Left colon (tissue), 2 donors: ENCODE data around the gene ZNF430. TPM values are rescaled to one million over a fixed set of nuclear protein-coding genes. Genes with fewer than 3 reads are reported as not detected.
"Not testable (repeated sequence)": the region's sequence is repeated elsewhere in the genome, so short reads cannot be mapped to it uniquely, and the experiment has no call there.

Experiments used
- ATAC-seq: fragments of 200-7000 bp; cut with Tn5 transposase; one replicate; pipeline ENCODE4 v1.9.1; 2020; ENCODE audit warnings: mild to moderate bottlenecking, moderate library complexity
- DNase-seq, 2 donors: peaks; one replicate each; pipeline ENCODE4 v3.0.0-alpha.2; 2020
- intact Hi-C, 2 donors: fragments of 100-400 bp; cut with DNase I in 1 of 2; cut with micrococcal nuclease in 1 of 2; formaldehyde crosslinking; loops; one replicate each; pipeline versions ENCODE4 v1.11.2 to v1.14.0; 2022; cut with DNase I, micrococcal nuclease
- long read RNA-seq: library from polyadenylated mRNA; unstranded; transcript quantifications from one replicate; pipeline ENCODE4 v2.0.0, GENCODE V29; 2021
- total RNA-seq, 2 donors: library from RNA; stranded (reverse); fragmentation: NEBNext Ultra II Directional; extraction: Animal tissue kit (Norgen Biotek cat#: 25700); gene quantifications; one replicate each; pipeline ENCODE4 v1.2.1, GENCODE V29; 2021
- donor health status: DM: no; HTN: no; CAD: no.
- donor health status: DM: yes; HTN: yes; CAD: no.

The ZNF430 gene
- total RNA-seq, result 10 to 100 TPM in 1 of 2 donors, 1 to 10 TPM in 1; 8.8 to 10.3 TPM
- long read RNA-seq, partial matches to known transcripts, result 0 of 7 reads
- long read RNA-seq, other reads (novel, unspliced or antisense), result 4 of 7 reads

DNA sequence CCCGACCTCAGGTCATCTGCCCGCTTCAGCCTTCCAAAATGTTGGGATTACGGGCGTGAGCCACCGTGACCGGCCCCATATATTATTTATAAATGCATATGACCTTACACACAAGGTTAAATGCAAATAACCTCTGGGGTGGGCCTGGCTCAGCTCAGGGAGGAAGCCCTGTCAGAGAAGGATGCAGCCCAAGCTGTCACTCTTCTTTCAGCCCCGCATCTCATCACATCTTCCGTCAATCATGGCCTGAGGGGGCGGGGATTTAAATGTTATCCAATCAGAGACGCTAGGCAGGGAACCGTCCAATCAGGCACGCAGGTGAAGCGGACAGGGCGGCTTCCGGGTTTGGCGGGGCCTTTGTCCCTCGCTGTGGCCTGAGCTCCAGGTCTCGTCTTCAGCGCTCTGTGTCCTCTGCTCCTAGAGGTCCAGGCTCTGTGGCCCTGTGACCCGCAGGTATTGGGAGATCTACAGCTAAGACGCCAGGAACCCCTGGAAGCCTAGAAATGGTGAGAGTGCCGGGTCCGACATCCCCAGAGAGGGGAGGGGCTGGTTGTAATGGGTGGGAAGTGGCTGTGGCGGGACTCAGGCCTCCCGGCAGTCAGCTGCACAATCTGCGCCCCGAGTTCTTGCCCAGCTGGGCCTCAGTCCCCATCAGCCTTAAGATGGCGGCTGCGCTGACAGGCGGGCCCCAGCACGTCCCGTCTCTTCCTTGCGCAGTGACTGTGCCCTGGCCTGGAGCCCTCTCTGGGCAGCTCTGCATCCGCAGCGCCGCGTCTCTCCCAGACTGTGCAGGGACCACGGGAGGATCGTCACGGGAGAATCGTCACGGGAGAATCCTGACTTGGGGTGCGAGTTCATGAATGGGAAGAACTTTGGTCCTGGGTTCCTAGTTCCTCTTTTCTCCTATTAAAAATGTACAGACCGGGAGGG is at the start of gene ZNF430:
Gene ZNF430 (plus strand): TSS at position 360 of the 930 bp plus-strand sequence. CDS start 144 bp downstream, at position 504.
- ATAC-seq (peak; percentile 100), DNase-seq (peak; percentile 94)
- intact Hi-C loops, result no loop called here

DNA sequence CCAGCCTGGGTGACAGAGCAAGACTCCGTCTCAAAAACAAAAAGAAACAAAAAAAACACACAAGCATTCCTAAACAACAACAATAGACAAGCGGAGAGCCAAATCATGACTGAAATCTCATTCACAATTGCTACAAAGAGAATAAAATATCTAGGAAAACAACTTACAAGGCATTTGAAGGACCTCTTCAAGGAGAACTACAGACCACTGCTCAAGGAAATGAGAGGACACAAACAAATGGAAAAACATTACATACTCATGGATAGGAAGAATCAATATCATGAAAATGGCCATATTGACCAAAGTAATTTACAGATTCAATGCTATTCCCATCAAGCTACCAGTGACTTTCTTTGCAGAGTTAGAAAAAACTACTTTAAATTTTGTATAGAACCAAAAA is 27.7 kb upstream of the ZNF430 start:
- DNase-seq, intact Hi-C loops, ATAC-seq: not testable (repeated sequence)

DNA sequence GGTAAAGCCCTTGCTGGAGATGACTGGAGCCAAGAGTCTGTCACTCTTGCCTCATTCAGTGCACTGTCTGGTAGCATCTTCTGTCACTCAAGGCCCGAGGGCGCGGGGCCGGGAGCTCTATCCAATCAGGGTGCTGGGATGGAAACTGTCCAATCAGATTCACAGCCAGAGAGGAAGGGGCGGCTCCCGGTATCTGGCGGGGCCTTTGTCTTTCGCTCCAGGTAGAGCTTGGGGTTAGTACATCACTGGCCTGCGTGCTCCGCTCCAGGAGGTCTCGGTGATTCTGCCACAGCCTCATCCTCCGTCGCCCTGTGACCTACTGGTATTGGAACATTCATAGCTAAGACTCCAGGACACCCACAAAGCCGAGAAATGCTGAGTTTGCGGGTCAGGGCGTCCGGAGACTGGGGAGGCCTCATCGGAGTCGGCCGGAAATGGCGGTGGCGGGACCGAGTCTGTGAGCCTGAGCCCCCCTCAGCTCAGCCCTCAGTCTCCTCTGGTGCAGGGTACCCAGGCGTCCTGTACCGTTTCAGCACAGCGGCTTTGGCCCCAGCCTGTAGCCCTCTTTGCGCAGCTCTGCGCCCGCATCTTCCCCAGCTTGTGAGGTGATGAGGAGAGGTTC is 20.6 kb upstream of the ZNF430 start:
- ATAC-seq (peak; percentile 99), DNase-seq (peak; percentile 75 to 76)
- intact Hi-C loops, result no loop called here

DNA sequence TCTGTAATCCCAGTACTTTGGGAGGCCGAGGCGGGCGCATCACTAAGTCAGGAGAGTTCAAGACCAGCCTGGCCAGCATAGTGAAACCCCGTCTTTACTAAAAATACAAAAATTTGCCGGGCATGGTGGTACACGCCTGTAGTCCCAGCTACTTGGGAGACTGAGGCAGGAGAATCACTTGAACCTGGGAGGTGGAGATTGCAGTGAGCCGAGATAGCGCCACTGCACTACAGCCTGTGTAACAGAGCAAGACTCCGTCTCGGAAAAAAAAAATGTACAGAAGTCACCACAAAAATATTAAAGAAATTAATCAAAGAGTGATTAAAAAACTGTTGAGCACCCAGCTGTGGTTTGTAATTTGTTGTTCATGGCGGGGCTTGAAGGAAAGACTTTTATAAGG is 781 bp downstream of the ZNF430 start:
- intact Hi-C loops, result not testable (repeated sequence)
- peak; percentile 7 for ATAC-seq

DNA sequence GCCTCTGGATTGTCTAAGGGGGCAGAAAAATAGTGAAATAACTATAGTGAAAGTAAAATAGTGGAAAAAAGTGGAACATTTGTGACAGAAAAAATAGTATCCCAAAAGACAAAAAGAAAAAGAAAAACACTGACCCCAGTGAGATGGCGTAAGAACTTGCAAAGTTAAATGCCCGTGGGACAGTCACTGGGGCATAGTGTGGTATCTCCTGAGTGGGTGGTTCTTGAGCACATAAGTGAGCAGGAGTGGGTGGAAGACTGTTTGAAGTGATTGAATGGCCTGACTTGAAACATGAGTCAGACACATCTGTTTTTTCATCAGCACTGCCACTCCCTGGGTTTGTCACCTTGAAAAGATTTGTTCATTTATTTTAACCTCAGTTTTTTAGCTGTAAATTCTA is 2.5 kb downstream of the ZNF430 start:
- intact Hi-C loops, result no loop called here
- DNase-seq, result no peak
- no peak for ATAC-seq

More for the DNA sequence above, 781 bp downstream of the ZNF430 start:
- DNase-seq, result not testable (repeated sequence)

DNA sequence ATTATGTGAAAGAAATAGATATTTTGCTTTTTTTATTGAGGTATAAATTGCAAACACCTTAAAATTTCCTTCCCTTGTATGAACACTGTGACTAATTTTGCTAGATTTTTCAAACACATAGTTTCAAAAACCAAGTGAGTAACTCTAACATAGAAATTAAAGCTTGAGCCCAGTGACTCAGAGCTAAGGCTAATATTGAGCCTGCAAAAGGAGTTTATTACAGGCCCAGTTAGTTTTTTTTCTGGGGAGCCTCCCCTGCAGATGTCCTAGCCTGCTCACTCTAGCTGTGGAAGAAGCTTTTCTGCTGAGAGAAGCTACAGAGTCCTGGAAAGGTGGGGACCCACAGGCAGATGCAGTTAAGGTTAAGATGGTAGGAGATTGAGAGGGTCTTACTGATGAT is 3.4 kb downstream of the ZNF430 start:
- intact Hi-C loops, result no loop called here
- ATAC-seq, result no peak

DNA sequence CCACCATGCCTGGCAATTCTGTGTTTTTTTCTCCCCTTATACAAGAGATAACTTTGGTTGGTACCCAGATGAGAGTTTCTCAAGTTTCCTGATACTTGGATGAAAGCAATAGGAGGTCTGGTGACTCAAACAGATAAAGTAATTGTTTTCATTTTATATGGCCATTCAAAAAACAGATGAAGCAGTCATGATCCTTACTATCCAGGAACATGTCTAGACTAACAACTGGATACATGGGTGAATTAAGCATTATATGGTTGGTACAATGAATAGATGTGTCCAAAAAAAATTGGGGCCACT is 8.5 kb downstream of the ZNF430 start:
- no peak for ATAC-seq
- DNase-seq, result no peak
- intact Hi-C loops, result no loop called here

More for the DNA sequence above, 3.4 kb downstream of the ZNF430 start:
- DNase-seq, result no peak

DNA sequence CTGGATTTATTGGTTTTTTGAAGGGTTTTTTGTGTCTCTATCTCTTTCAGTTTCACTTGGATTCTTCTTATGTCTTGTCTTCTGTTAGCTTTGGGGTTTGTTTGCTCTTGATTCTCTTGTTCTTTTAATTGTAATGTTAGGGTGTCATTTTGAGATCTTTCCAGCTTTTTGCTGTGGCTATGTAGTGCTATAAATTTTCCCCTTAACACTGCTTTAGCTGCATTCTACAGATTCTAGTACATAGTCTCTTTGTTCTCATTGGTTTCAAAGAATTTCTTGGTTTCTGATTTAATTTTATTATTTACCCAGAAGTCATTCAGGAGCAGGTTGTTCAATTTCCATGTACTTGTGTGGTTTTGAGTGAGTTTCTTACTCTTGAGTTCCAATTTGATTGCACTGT is 24.6 kb downstream of the ZNF430 start:
- intact Hi-C loops, result no loop called here
- ATAC-seq (no peak), DNase-seq (no peak)

DNA sequence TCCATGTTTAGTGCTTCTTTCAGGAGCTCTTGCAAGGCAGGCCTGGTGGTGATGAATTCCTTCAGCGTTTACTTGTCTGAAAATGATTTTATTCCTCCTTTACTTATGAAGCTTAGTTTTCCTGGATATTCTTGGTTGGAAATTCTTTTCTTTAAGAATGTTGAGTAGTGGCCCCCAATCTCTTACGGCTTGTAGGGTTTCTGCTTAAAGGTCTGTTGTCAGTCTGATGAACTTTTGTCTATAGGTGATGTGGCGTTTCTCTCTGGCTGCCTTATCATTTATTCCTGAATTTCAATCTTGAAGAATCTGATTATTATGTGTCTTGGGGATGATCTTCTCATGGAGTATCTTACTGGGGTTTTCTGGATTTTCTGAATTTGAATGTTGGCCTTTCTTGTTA is 26.0 kb downstream of the ZNF430 start:
- no peak for ATAC-seq

DNA sequence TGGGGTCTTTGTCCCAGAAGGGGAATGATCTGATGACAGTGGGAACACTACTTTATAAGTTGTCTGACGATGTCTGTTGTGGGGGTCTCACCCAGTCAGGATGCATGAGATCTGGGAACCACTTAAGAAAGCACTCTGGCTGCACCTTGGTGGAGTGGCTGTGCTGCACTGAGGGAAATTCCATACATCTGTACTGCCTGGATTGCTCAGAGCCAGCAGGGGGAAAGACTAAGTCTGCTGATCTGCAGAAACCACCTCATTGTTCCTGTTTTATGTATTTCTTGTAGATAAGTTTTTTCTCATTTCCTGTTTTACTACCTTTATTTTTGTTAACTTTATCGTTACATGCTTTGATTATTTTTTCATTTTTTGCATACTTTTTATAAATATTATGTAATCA is 27.3 kb downstream of the ZNF430 start:
- ATAC-seq, result no peak
- intact Hi-C loops, result no loop called here
- DNase-seq, result no peak

More for the DNA sequence above, 26.0 kb downstream of the ZNF430 start:
- no peak for DNase-seq
- intact Hi-C loops, result no loop called here

DNA sequence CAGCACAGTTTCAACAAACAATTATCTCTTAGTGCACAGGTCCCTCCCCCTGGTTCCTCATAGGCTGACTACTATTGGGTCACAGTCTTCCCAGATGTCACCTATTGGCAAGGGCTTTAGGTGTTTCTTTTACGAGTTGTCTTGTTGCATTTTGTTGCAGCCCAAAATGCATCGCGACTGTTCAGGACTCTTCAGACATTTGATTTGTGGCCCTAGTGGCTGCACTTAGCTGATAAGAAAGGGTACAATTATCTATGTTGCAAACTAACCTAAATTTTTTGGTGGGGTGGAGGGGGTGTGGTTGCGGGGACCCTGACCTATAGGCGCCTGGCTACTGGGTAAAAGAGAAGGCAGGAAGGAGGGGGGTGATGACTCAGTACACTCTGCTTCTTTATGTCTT is 32.4 kb downstream of the ZNF430 start:
- no peak for ATAC-seq
- no peak for DNase-seq
- intact Hi-C loops, result no loop called here

DNA sequence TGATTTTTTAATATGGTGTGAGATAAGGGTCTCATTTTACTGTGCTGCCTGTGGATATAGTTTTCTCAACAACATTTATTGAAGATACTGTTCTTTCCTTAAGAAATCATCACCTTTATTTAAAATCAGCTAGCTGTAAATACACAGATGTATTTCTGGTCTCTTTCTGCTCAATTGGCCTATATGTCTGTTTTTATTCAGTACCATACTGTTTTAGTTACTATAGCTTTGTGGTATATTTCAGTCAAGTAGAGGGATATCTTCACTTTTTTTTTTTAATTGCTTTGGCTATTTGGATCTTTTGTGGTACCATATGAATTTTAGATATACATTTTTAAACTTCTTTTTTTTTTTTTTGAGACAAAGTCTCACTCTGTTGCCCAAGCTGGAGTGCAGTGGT is 44.9 kb downstream of the ZNF430 start:
- no peak for DNase-seq
- no peak for ATAC-seq
- intact Hi-C loops, result no loop called here

DNA sequence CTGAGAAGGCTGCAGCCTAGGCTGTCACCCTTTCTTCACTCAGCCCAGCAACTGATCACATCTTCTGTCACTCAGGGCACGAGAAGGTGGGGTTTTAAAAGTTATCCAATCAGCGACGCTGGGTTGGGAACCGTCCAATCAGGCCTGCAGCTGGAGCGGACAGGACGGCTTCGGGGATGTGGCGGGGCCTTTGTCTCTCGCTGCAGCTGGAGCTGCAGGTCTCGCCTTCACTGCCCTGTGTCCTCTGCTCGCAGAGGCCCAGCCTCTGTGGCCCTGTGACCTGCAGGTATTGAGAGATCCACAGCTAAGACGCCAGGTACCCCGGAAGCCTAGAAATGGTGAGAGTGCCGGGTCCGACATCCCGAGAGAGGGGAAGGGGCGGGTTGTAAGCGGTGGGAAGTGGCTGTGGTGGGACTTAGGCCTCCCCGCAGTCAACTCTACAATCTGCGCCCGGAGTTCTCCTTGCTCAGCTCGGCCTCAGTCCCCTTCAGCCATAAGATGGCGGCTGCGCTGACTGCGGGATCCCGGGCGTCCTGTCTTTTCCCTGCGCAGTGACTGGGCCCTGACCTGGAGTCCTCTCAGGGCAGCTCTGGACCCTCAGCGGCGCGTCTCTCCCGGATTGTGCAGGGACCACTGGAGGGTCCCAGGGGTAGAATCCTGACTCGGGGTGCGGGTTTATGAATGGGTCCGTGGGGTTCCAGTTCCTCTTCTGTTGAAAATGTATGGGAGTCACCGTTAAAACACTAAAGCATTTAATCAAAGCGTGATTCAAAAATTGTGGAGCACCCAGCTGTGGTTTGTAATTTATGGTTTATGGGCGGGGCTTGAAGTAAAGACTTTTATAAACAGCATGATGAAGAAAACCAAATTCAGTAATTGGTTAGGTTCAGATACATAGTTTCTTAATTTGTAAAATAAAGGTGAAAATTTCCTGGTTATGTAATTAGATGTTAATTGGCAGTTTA is 61.8 kb downstream of the ZNF430 start, which contains the start of gene ZNF714:
Gene ZNF714 (plus strand): TSS at position 193 of the 965 bp plus-strand sequence. CDS start 16,066 bp downstream, outside the sequence.
- ATAC-seq, result peak; percentile 99
- peak; percentile 90 to 92 for DNase-seq
- intact Hi-C loops, result no loop called here

DNA sequence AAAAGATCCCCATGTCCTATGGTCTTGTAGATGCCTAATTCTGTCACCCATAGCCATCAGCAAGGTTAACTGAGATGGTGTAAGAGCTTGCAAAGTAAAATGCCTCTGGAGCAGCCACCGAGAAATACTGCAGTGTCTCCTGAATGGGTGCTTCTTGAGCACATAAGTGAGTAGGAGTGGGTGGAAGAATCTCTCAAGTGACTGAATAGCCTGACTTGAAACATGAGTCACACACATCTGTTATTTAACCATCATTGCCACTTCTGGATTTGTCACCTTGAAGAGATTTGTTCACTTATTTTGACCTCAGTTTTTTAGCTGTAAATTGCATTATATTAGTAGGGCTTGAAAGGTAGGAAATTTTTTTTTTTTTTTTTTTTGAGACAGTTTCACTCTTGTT is 63.9 kb downstream of the ZNF430 start:
- intact Hi-C loops, result no loop called here
- DNase-seq, result no peak
- no peak for ATAC-seq

DNA sequence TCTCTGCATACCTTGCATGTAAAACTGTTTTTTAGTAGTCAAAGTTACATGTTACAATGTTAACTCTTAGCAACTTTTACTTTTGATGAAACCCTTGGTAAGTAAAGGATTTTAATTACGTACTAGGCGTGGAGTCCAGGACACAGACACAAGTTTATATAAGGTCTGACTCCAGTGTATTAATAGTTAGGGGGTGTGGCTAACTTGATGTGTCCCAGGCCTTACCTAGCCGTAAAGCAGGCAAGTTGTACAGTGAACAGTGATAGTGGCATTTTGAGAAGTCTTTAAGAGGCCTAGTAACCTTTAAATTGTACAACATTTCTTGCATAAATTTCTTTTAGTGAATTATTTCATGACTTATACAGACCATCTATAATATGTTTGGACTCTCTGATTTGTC is 67.4 kb downstream of the ZNF430 start:
- no peak for DNase-seq
- no peak for ATAC-seq
- intact Hi-C loops, result no loop called here

DNA sequence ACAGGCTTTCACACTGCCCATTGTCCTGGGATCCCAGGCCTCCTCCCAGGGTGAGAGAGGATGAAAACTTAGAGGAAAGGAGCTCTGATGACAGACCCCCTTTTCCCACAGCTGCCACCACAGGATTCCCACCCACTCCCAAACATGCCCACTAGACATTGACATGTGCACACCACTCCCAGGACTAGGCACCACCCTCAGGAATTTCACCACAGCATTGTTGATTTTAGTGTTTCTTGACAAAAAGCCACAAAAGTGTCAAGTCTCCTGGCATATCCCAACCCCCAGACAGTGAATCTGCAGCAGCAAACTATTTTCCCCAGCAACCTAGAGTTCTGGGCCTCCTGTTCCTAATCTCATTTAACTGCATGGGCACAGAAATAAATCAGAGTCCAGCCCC is 71.7 kb downstream of the ZNF430 start:
- ATAC-seq, result no peak
- intact Hi-C loops, result no loop called here
- no peak for DNase-seq

DNA sequence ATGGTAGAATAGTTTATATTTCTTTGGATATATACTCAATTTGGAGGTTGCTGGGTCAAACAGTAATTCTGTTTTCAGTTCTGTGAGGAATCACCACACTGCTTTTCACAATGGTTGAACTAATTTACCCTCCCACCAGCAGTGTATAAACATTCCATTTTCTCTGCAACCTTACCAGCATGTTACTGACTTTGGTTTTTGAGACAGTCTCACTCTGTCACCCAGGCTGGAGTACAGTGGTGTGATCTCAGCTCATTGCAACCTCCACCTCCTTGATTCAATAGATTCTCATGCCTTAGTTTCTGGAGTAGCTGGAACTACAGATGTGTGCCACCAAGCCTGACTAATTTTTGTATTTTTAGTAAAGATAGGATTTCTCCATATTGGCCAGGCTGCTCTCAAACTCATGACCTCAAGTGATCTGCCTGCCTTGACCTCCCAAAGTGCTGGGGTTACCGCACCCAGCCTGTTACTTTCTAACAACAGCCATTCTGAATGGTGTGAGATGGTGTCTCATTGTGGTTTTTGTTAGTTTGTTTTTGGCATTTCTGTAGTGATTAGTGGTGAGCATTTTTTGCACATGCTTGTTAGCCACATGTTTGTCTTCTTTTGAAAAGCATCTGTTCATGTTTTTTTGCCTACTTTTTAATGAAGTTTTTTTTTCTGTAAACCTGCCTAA is 74.0 kb downstream of the ZNF430 start:
- ATAC-seq, result no peak
- intact Hi-C loops, result no loop called here
- DNase-seq, result no peak

DNA sequence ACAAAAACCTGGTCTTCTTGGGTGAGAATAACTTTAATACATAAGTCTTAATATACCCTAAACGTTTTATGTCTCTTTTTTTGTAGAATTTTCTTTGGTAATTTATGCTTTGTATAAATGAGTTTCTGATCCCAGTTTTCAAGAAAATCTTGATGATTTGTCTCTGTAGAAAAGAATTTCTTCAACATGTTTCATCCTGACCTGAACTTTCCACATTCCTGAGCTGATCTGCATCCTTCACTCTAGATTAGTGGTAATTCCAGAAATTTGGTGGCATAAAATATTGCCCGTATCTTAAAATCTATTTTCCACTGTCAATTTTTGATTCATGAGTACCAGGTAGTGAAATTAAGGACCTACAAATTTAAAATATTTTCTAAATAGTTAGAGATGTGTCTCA is 77.8 kb downstream of the ZNF430 start:
- intact Hi-C loops, result no loop called here
- no peak for ATAC-seq
- no peak for DNase-seq
